OCI-LY7 (cell line): ENCODE measurements around the gene RARB. TPM values are rescaled to one million over a fixed set of nuclear protein-coding genes. Genes with fewer than 3 reads are reported as not detected.

Experiments
- BruUV-seq: library from RNA; stranded (reverse); fragments of 400-500 nt; replicated peaks from 2 replicates; lab custom pipeline; 2021; lab: Mats Ljungman, UMichigan
- CTCF ChIA-PET: fragments of 300-600 bp; sonication (Branson Sonifier 250); formaldehyde crosslinking; loops from one replicate; lab custom pipeline; 2022; ENCODE audit warnings: antibody characterized with exemption; ENCODE audit not compliant: unreplicated experiment; lab: Charles Lee
- POLR2A ChIA-PET: fragments of 300-600 bp; sonication (Branson Sonifier 250); formaldehyde crosslinking; loops from one replicate; lab custom pipeline; 2022; ENCODE audit warnings: antibody characterized with exemption; lab: Charles Lee
- DNase-seq: peaks from one replicate; pipeline ENCODE4 v3.0.0-alpha.2; 2015; ENCODE audit warnings: low spot score
- H2AFZ ChIP-seq: fragments of 200-600 bp; sonication (generic), shearing (Covaris generic); 2 replicates; pipeline ENCODE4 v1.6.1; 2014; ENCODE audit warnings: mild to moderate bottlenecking, antibody characterized with exemption, low read length, moderate library complexity
- H3K27ac ChIP-seq: fragments of 200-600 bp; sonication (generic); 2 replicates; pipeline ENCODE4 v1.5.1; 2014; ENCODE audit warnings: mixed run types, low read depth, mild to moderate bottlenecking, moderate library complexity, low read length, inconsistent platforms; ENCODE audit not compliant: poor library complexity, severe bottlenecking
- H3K36me3 ChIP-seq: fragments of 200-600 bp; sonication (generic); 2 replicates; pipeline ENCODE4 v1.6.1; 2014; ENCODE audit warnings: mild to moderate bottlenecking, antibody characterized with exemption, low read length, moderate library complexity, mixed read lengths; ENCODE audit not compliant: insufficient read depth
- H3K4me1 ChIP-seq: fragments of 200-600 bp; sonication (generic); 2 replicates; pipeline ENCODE4 v1.5.1; 2014; ENCODE audit warnings: mild to moderate bottlenecking, low read length; ENCODE audit not compliant: insufficient read depth, poor library complexity, severe bottlenecking
- H3K4me2 ChIP-seq: fragments of 200-600 bp; sonication (generic); 2 replicates; pipeline ENCODE4 v1.6.1; 2014; ENCODE audit warnings: mild to moderate bottlenecking, low read length
- H3K4me3 ChIP-seq: fragments of 200-600 bp; sonication (generic); 2 replicates; pipeline ENCODE4 v1.5.1; 2014; ENCODE audit warnings: mild to moderate bottlenecking, low read depth, low read length; ENCODE audit not compliant: poor library complexity, severe bottlenecking
- H3K79me2 ChIP-seq: fragments of 200-600 bp; sonication (generic); 2 replicates; pipeline ENCODE4 v1.6.1; 2016; ENCODE audit warnings: low read depth, mild to moderate bottlenecking, low read length, moderate library complexity, mixed read lengths; ENCODE audit not compliant: insufficient read depth
- H3K9me2 ChIP-seq: fragments of 200-600 bp; sonication (generic); 2 replicates; pipeline ENCODE4 v1.6.1; 2016; ENCODE audit warnings: mild to moderate bottlenecking, low read length, mixed read lengths; ENCODE audit not compliant: insufficient read depth
- H3K9me3 ChIP-seq: fragments of 200-600 bp; sonication (generic); 2 replicates; pipeline ENCODE4 v1.6.1; 2014; ENCODE audit warnings: mild to moderate bottlenecking, mixed run types, low read length, mixed read lengths
- H4K20me1 ChIP-seq: fragments of 200-600 bp; sonication (generic); 2 replicates; pipeline ENCODE4 v1.6.1; 2014; ENCODE audit warnings: mild to moderate bottlenecking, antibody characterized with exemption, low read length, moderate library complexity, mixed read lengths; ENCODE audit not compliant: insufficient read depth
- CTCF ChIP-seq: fragments of 200-600 bp; sonication (generic); conservative IDR thresholded peaks from 2 replicates; pipeline ENCODE4 v1.5.1; 2014; ENCODE audit warnings: mild to moderate bottlenecking, antibody characterized with exemption, low read length, moderate library complexity, mixed read lengths
- EZH2phosphoT487 ChIP-seq: fragments of 200-600 bp; sonication (generic); IDR thresholded peaks from 2 replicates; pipeline ENCODE4 v1.6.1; 2018; ENCODE audit warnings: low read depth, borderline replicate concordance, mild to moderate bottlenecking, mixed run types, antibody characterized with exemption, low read length, moderate library complexity, mixed read lengths
- intact Hi-C: fragments of 100-400 bp; cut with micrococcal nuclease; formaldehyde crosslinking; loops from one replicate; pipeline ENCODE4 v1.10.0; 2022; ENCODE audit not compliant: unreplicated experiment
- total RNA-seq, 2 experiments: library from RNA; depleted of rRNA in 1 of 2; stranded (reverse); fragments of >200 nt in 1 of 2; shearing (Covaris generic) in 1 of 2; gene quantifications; 2 replicates each; pipeline ENCODE4 v1.2.3, GENCODE V29; 2014 to 2022

The RARB gene
- total RNA-seq, 2 experiments from 2014 or later, result not detected

DNA sequence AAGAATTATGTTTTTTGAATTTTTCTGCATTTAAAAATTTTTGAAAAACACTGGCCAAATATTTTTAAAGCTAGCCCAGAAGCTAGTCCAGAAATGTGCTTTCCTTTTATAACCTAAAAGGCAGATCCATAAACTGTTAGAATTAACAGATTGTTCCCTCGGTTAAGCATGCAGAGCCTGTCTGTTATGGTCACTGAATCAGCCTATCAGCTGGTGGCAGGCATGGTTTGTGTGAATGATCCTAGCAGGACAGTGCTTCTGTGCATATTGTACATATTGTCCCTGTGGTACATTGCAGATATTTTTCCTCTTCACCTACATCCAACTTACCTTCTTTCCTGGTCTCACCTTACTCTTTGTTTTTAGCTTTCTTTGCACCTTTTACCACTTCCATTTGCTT lies 53.3 kb downstream of the RARB start:
- Histone ChIP-seq H3K4me1 (no peaks in the 10 kb centered on the region), H3K9me2 (no peaks in the 10 kb centered on the region), H2AFZ (no peak overlapping the region), H3K79me2 (no peaks in the 10 kb centered on the region), H3K9me3 (no peaks in the 10 kb centered on the region), H4K20me1 (no peaks in the 10 kb centered on the region), H3K4me2 (no peak overlapping the region), H3K27ac (no peak overlapping the region), H3K36me3 (no peaks in the 10 kb centered on the region), H3K4me3 (no peak overlapping the region)
- no TSS peak for BruUV-seq
- TF ChIP-seq CTCF, result no peak
- no peak for TF ChIP-seq EZH2phosphoT487
- intact Hi-C loops, result no loop called here
- DNase-seq, result no peak
- POLR2A ChIA-PET, result interaction anchor here (1.7 kb wide), 1 partner anchor 9 kb away, joined by 4 read pairs; no protein-coding TSS in a partner anchor
- CTCF ChIA-PET, result no interaction called here

- POLR2A ChIA-PET, result interaction anchor here (0.6 to 0.7 kb wide), 4 partner anchors 35 to 553 kb away, joined by 3 to 5 read pairs (median 4); no protein-coding TSS in a partner anchor
- BruUV-seq, result no TSS peak
These were observed 55.4 kb downstream of the RARB start for GRCh38 chr3:25483456-25483855.

More at GRCh38 chr3:25483456-25483855, 55.4 kb downstream of the RARB start:
- Histone ChIP-seq H3K9me2 (no peaks in the 10 kb centered on the region), H3K4me1 (no peaks in the 10 kb centered on the region), H3K9me3 (no peaks in the 10 kb centered on the region), H3K36me3 (no peaks in the 10 kb centered on the region), H2AFZ (no peak overlapping the region), H3K4me3 (no peak overlapping the region), H4K20me1 (no peaks in the 10 kb centered on the region), H3K27ac (no peak overlapping the region), H3K4me2 (no peak overlapping the region), H3K79me2 (no peaks in the 10 kb centered on the region)
- intact Hi-C loops, result no loop called here
- CTCF ChIA-PET, result no interaction called here
- TF ChIP-seq EZH2phosphoT487 (no peak), CTCF (no peak)
- no peak for DNase-seq
